K562 (cell line): ENCODE data around the gene CYBB. TPM values are rescaled to one million over a fixed set of nuclear protein-coding genes. Genes with fewer than 3 reads are reported as not detected.

Experiments used
- ATAC-seq: fragments of 200-7000 bp; cut with Tn5 transposase; 3 replicates; pipeline ENCODE4 v1.9.1; 2020; ENCODE audit warnings: moderate library complexity
- BruUV-seq: library from RNA; stranded (reverse); fragments of 400-500 nt; replicated peaks from 2 replicates; lab custom pipeline; 2021; lab: Mats Ljungman, UMichigan
- CTCF ChIA-PET: fragments of 300-600 bp; formaldehyde crosslinking; extraction: SDS; loops from one replicate; lab custom pipeline; 2021; ENCODE audit warnings: low intra/inter-chr PET ratio; lab: Yijun Ruan, JAX
- POLR2A ChIA-PET: fragments of 300-600, 350-650 bp; sonication (Branson Sonifier 250); formaldehyde crosslinking; extraction: SDS; loops from one replicate; lab custom pipeline; 2021; ENCODE audit warnings: antibody characterized with exemption, inconsistent platforms; lab: Yijun Ruan, JAX
- DNase-seq, 4 experiments: peaks; one replicate each; pipeline versions ENCODE4 v3.0.0 to v3.0.0-alpha.2; 2011 to 2018; ENCODE audit warnings: low spot score in 3 of 4, mixed read lengths in 3 of 4; ENCODE audit errors: extremely low read depth in 1 of 4
- FAIRE-seq: peaks from 2 replicates; lab custom pipeline; 2011; peaks lifted over from hg19 to GRCh38; lab: Jason Lieb, UNC
- H2AFZ ChIP-seq: 2 replicates; pipeline ENCODE4 v1.6.0; 2011; ENCODE audit warnings: low read depth, low read length, control low read depth, inconsistent platforms
- H3K27ac ChIP-seq: fragments of 200-600 bp; 3 replicates; pipeline ENCODE4 v1.8.0; 2011; ENCODE audit warnings: low read depth, mild to moderate bottlenecking, control low read depth, inconsistent platforms, low read length, moderate library complexity, mixed read lengths; ENCODE audit errors: extremely low read depth
- H3K27me3 ChIP-seq, 2 experiments: fragments of 300-600 bp in 1 of 2; 2 replicates in 1 of 2; 3 replicates in 1 of 2; pipeline versions ENCODE4 v1.6.0 to v1.8.0; 2011; ENCODE audit warnings: inconsistent platforms in 2 of 2, low read length in 2 of 2, mild to moderate bottlenecking in 1 of 2, mixed read lengths in 1 of 2, moderate library complexity in 1 of 2; ENCODE audit not compliant: control insufficient read depth in 2 of 2, insufficient read depth in 2 of 2
- H3K36me3 ChIP-seq: fragments of 300-600 bp; 3 replicates; pipeline ENCODE4 v1.8.0; 2011; ENCODE audit warnings: mild to moderate bottlenecking, low read length, inconsistent platforms; ENCODE audit not compliant: control insufficient read depth, insufficient read depth
- H3K4me1 ChIP-seq, 2 experiments: fragments of 200-600 bp in 1 of 2; replicated peaks in 1 of 2; 2 replicates in 1 of 2; 3 replicates in 1 of 2; pipeline versions ENCODE4 v1.5.1 to v1.8.0; 2011; ENCODE audit warnings: inconsistent platforms in 2 of 2, low read length in 2 of 2, mild to moderate bottlenecking in 1 of 2, mixed read lengths in 1 of 2, moderate library complexity in 1 of 2; ENCODE audit not compliant: control insufficient read depth in 2 of 2, insufficient read depth in 2 of 2
- H3K4me2 ChIP-seq: 2 replicates; pipeline ENCODE4 v1.6.1; 2011; ENCODE audit warnings: low read length, control low read depth, inconsistent platforms, mixed read lengths; ENCODE audit not compliant: insufficient read depth
- H3K4me3 ChIP-seq: fragments of 200-600 bp; sonication (generic), shearing (Covaris generic); 2 replicates; pipeline ENCODE4 v1.5.1; 2016; ENCODE audit warnings: control low read depth, inconsistent platforms
- H3K79me2 ChIP-seq: fragments of 200-600 bp; 3 replicates; pipeline ENCODE4 v1.8.0; 2011; ENCODE audit warnings: low read length, inconsistent platforms; ENCODE audit not compliant: control insufficient read depth, insufficient read depth
- H3K9ac ChIP-seq, 2 experiments: 2 replicates each; pipeline versions ENCODE4 v1.6.0 to v1.6.1; 2011; ENCODE audit warnings: low read depth in 2 of 2, low read length in 2 of 2, control low read depth in 1 of 2, inconsistent platforms in 1 of 2, mild to moderate bottlenecking in 1 of 2, mixed read lengths in 1 of 2; ENCODE audit not compliant: insufficient read depth in 1 of 2
- H3K9me1 ChIP-seq: one replicate; pipeline ENCODE4 v1.6.0; 2011; ENCODE audit warnings: inconsistent platforms, mild to moderate bottlenecking, low read length, moderate library complexity; ENCODE audit not compliant: control insufficient read depth, insufficient read depth
- H3K9me3 ChIP-seq: replicated peaks from 2 replicates; pipeline ENCODE4 v1.5.1; 2011; ENCODE audit warnings: low read depth, low read length, inconsistent platforms; ENCODE audit not compliant: control insufficient read depth, insufficient read depth
- H4K20me1 ChIP-seq: replicated peaks from 2 replicates; pipeline ENCODE4 v1.6.1; 2011; ENCODE audit warnings: low read length, inconsistent platforms, mixed read lengths; ENCODE audit not compliant: control insufficient read depth, insufficient read depth
- C11orf30 ChIP-seq: fragments of 450-650 bp; IDR thresholded peaks from 2 replicates; pipeline ENCODE4 v1.6.1; 2016; ENCODE audit warnings: low read depth, mild to moderate bottlenecking
- E2F4 ChIP-seq: sonication (generic); formaldehyde crosslinking; IDR thresholded peaks from 2 replicates; pipeline ENCODE4 v1.8.0; 2022; ENCODE audit warnings: mild to moderate bottlenecking, low read depth, missing genetic modification reagents
- HIVEP1 ChIP-seq: fragments of 250-450 bp; sonication (Bioruptor Pico); IDR thresholded peaks from 2 replicates; pipeline ENCODE4 v1.4.0; 2020; ENCODE audit warnings: mild to moderate bottlenecking
- HNRNPL ChIP-seq: fragments of 200-400 bp; formaldehyde crosslinking; IDR thresholded peaks from 2 replicates; pipeline ENCODE4 v1.6.1; 2017; ENCODE audit warnings: low read depth, mild to moderate bottlenecking, low read length
- HNRNPUL1 ChIP-seq: fragments of 200-400 bp; formaldehyde crosslinking; IDR thresholded peaks from 2 replicates; pipeline ENCODE4 v1.6.1; 2017; ENCODE audit warnings: low read length
- ILK ChIP-seq: fragments of 450-650 bp; IDR thresholded peaks from 2 replicates; pipeline ENCODE4 v1.6.1; 2016; ENCODE audit warnings: missing genetic modification characterization, low read depth, mild to moderate bottlenecking, missing compliant biosample characterization, moderate library complexity, borderline replicate concordance
- MAFF ChIP-seq: IDR thresholded peaks from 2 replicates; pipeline ENCODE4 v1.6.1; 2012; ENCODE audit warnings: low read length, improper control_type of control experiment
- NR3C1 ChIP-seq: sonication (generic); formaldehyde crosslinking; IDR thresholded peaks from 2 replicates; pipeline ENCODE4 v1.8.1; 2022; ENCODE audit warnings: missing genetic modification reagents
- POLR3G ChIP-seq: IDR thresholded peaks from 2 replicates; pipeline ENCODE4 v1.6.1; 2011; ENCODE audit not compliant: insufficient read length, insufficient replicate concordance; ENCODE audit errors: extremely low read depth
- RBM25 ChIP-seq: fragments of 200-400 bp; formaldehyde crosslinking; IDR thresholded peaks from 2 replicates; pipeline ENCODE4 v1.6.1; 2018; ENCODE audit warnings: low read length, low read depth, moderate library complexity; ENCODE audit not compliant: severe bottlenecking
- TFAM ChIP-seq: fragments of 250-450 bp; sonication (Bioruptor Pico); conservative IDR thresholded peaks from 2 replicates; pipeline ENCODE4 v1.5.0; 2021; ENCODE audit warnings: mild to moderate bottlenecking, moderate library complexity
- ZC3H8 ChIP-seq: fragments of 450-650 bp; IDR thresholded peaks from 2 replicates; pipeline ENCODE4 v1.6.1; 2017
- in situ Hi-C: fragments of 300-500 bp; cut with MboI; formaldehyde crosslinking; loops from 4 replicates; pipeline ENCODE4 v1.15.0; 2018; ENCODE audit warnings: inconsistent platforms, mixed read lengths
- intact Hi-C: fragments of 100-400 bp; cut with micrococcal nuclease; formaldehyde crosslinking; loops from 2 replicates; pipeline ENCODE4 v1.14.2; 2022
- polyA plus RNA-seq, 8 experiments: library from polyadenylated mRNA; depleted of rRNA in 4 of 8; stranded (reverse) in 5 of 8; unstranded in 3 of 8; fragments of >200 nt; fragmentation: Nextera tagmentation in 2 of 8; fragmentation: Illumina TruSeq in 1 of 8; extraction: Ambion mirVana in 2 of 8; extraction: Trizol in 1 of 8; gene quantifications; 2 replicates each; pipeline versions ENCODE4 v1.2.1 to v1.2.3, GENCODE V29; 2011 to 2014; ENCODE audit warnings: inconsistent platforms in 1 of 8, missing spikeins in 1 of 8
- total RNA-seq, 7 experiments: library from RNA; depleted of rRNA in 6 of 7; stranded (reverse); fragments of >200 nt in 6 of 7; fragmentation: Illumina TruSeq in 2 of 7; extraction: Trizol in 2 of 7; gene quantifications; 2 replicates each; pipeline versions ENCODE4 v1.2.1 to v1.2.3, GENCODE V29; 2011 to 2021; ENCODE audit warnings: low replicate concordance in 1 of 7

Gene CYBB
- total and polyA plus RNA-seq, 9 of the 15 experiments (the other 6 are each of a cell fraction or from before 2014, with no cell fraction given) = 0.25 to 1.3 (median 0.74) TPM

- ChIA-PET CTCF (no interaction called here), POLR2A (no interaction called here)
- TSS peak; percentile 40 for BruUV-seq
- Histone ChIP-seq H3K27ac (no peak overlapping the region), H3K36me3 (no peaks in the 10 kb centered on the region), H3K4me2 (no peak overlapping the region), H3K9me1 (no peaks in the 10 kb centered on the region), H3K9me3 (no peaks in the 10 kb centered on the region), H3K9ac (no peak overlapping the region), H3K79me2 (no peaks in the 10 kb centered on the region)
- intact Hi-C loops = no loop called here
- FAIRE-seq (no peak), ATAC-seq (no peak)
- TF ChIP-seq POLR3G = no peak
- TF ChIP-seq HNRNPL = no peak
- TF ChIP-seq HNRNPUL1 = no peak
- TF ChIP-seq C11orf30 = no peak
- TF ChIP-seq E2F4 = no peak
- no peak for TF ChIP-seq TFAM (CRISPR knock-in tag)
- TF ChIP-seq ZC3H8 = no peak
- TF ChIP-seq MAFF = no peak
- no peak for TF ChIP-seq NR3C1
- TF ChIP-seq ILK (tag) = no peak
- TF ChIP-seq RBM25 = no peak
- no peak for TF ChIP-seq HIVEP1
- TF ChIP-seq, all 486 proteins: peak for 0
- Histone ChIP-seq H3K4me3 (no peak overlapping the region), H4K20me1 (no peaks in the 10 kb centered on the region), H3K4me1 (peaks cover 2 to 10% of the 10 kb centered on the region in 2 experiments; a peak in 3 of 5 replicates), H3K27me3 (no peaks in the 10 kb centered on the region), H2AFZ (no peak overlapping the region)
- DNase-seq = no peak
- in situ Hi-C loops = no loop called here
These were observed 64.8 kb downstream of the CYBB start for GRCh38 chrX:37844622-37845021.
